Lower lobe of right lung (tissue), 2 donors: ENCODE data around the gene CRADD. TPM values are rescaled to one million over a fixed set of nuclear protein-coding genes. Genes with fewer than 3 reads are reported as not detected.
A peak's percentile ranks its signal among the peaks of the same experiment; 100 is the strongest.
"Not testable (repeated sequence)": the region's sequence is repeated elsewhere in the genome, so short reads cannot be mapped to it uniquely, and the experiment has no call there.

Source experiments
- ATAC-seq, 2 donors: fragments of 200-7000 bp; cut with Tn5 transposase; one replicate each; pipeline ENCODE4 v1.9.1; 2020 to 2022; ENCODE audit warnings: mild to moderate bottlenecking in 2 of 2, moderate library complexity in 2 of 2
- DNase-seq: peaks from one replicate; pipeline ENCODE4 v3.0.0-alpha.2; 2020
- H3K27ac ChIP-seq: fragments of 200-600 bp; one replicate; pipeline ENCODE4 v1.8.0; 2022
- H3K27me3 ChIP-seq: fragments of 200-600 bp; one replicate; pipeline ENCODE4 v1.8.0; 2022; ENCODE audit warnings: low read depth
- H3K36me3 ChIP-seq: fragments of 200-600 bp; one replicate; pipeline ENCODE4 v1.8.0; 2022; ENCODE audit warnings: mild to moderate bottlenecking
- H3K4me1 ChIP-seq: fragments of 200-600 bp; one replicate; pipeline ENCODE4 v1.8.0; 2022
- H3K4me3 ChIP-seq: fragments of 200-600 bp; one replicate; pipeline ENCODE4 v1.8.0; 2022; ENCODE audit warnings: mild to moderate bottlenecking
- H3K9me3 ChIP-seq: fragments of 200-600 bp; one replicate; pipeline ENCODE4 v1.8.0; 2022
- CTCF ChIP-seq: fragments of 200-600 bp; IDR thresholded peaks from one replicate; pipeline ENCODE4 v1.8.0; 2022; ENCODE audit warnings: antibody characterized with exemption, mild to moderate bottlenecking
- intact Hi-C: fragments of 100-400 bp; cut with DNase I; formaldehyde crosslinking; loops from one replicate; pipeline ENCODE4 v1.11.0; 2022
- total RNA-seq: library from RNA; stranded (reverse); fragmentation: NEBNext Ultra II Directional; extraction: Animal tissue kit (Norgen Biotek cat#: 25700); gene quantifications from one replicate; pipeline ENCODE4 v1.2.1, GENCODE V29; 2021
- donor health status: DM: no; HTN: yes; CAD: no; lungs with severe emphysema.

The CRADD gene
- total RNA-seq, 1 donor from 2014 or later, result 16.5 TPM

- Histone ChIP-seq H3K4me1 (no peaks in the 10 kb centered on the region), H3K27me3 (no peaks in the 10 kb centered on the region), H3K4me3 (no peak overlapping the region), H3K9me3 (no peaks in the 10 kb centered on the region), H3K36me3 (no peaks in the 10 kb centered on the region), H3K27ac (no peak overlapping the region)
- ATAC-seq (no peak), DNase-seq (no peak)
- intact Hi-C loops, result no loop called here
- no peak for TF ChIP-seq CTCF
Observed at GRCh38 chr12:93796729-93797128, 119.6 kb downstream of the CRADD start.

DNA sequence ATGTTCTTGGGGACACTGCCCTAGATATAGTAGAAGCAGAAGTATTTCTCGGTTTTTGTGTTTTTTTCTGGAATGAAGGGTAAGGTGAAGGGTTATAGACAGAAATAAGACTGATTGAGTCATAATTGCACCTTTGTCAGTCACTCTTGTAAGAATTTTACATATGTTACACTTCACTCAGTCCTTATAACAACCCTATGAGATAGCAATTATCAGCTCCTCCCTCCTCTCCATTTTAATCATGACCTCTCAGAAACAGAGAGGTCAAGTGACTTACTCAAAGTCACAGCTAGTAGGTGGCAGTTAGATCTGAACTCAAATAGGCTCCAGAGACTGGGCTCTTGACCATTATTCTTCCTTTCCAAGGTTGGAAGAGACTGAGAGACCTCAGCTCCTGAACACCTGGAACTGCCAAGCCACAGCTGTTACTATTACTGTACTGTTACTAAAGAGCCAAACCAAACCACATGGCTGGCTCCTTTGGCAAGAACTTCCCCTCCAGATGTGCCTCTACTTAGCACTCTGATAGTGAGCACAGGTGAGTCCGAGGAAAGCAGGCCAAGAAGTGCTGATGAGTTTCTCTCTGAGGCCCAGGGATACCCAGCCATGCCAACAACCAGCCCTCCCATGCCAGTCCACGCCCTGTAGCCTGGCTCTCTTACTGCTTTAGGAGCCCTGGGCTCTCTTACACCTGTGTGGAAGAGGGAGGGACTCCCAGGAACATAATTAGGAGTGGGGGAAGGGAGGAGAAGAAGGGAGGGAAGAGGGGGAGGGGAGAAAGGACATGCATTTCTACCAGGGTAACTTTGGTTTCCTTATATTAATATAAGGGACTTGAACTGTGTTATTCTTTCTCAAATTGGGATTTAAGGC lies 121.3 kb downstream of the CRADD start:
- no peaks in the 10 kb centered on the region for H3K27me3 ChIP-seq
- ATAC-seq (no peak), DNase-seq (no peak)
- peaks cover 12% of the 10 kb centered on the region for H3K4me1 ChIP-seq
- no peaks in the 10 kb centered on the region for H3K9me3 ChIP-seq
- no peak for TF ChIP-seq CTCF
- intact Hi-C loops, result no loop called here
- no peaks in the 10 kb centered on the region for H3K36me3 ChIP-seq
- no peak overlapping the region for H3K27ac ChIP-seq
- H3K4me3 ChIP-seq, result no peak overlapping the region

DNA sequence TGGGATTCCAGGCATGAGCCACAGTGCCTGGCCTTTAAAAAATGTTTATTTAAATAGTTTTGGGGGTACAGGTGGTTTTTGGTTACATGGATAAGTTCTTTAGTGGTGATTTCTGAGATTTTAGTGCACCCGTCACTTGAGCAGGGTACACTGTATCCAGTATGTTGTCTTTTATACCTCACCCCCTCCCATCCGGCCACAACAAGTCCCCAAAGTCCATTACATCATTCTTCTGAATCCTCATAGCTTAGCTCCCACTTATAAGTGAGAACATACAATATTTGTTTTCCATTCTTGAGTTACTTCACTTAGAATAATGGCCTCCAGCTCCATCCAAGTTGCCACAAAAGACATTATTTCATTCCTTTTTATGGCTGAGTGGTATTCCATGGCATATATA lies 124.5 kb downstream of the CRADD start:
- H3K36me3 ChIP-seq, H3K9me3 ChIP-seq, H3K27me3 ChIP-seq, H3K27ac ChIP-seq, DNase-seq, H3K4me3 ChIP-seq, intact Hi-C loops: not testable (repeated sequence)
- peaks cover 17% of the 10 kb centered on the region for H3K4me1 ChIP-seq
- peak in 1 of 2 donors; percentile 65 for ATAC-seq

DNA sequence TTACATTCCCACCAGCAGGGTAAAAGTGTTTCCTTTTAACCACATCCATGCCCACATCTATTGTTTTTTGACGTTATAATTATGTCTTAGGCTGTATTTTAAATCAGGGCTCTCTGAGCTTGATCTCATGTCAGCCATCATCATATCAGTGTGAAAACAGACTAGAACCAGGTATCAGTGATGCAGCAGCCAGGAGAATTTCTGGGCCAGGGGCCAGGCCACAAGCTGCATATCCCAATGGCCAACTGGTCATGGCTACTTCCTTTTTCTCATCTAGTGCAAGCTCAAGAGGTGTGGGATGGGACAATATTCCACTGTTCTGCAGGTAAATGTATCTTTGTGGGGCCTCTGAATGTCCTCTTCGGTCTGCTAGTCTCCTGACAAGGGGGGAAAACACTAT lies 125.1 kb downstream of the CRADD start:
- Histone ChIP-seq H3K4me3 (no peak overlapping the region), H3K36me3 (no peaks in the 10 kb centered on the region), H3K27me3 (no peaks in the 10 kb centered on the region), H3K9me3 (no peaks in the 10 kb centered on the region), H3K4me1 (peaks cover 17% of the 10 kb centered on the region), H3K27ac (no peak overlapping the region)
- no peak for TF ChIP-seq CTCF
- ATAC-seq, result no peak
- intact Hi-C loops, result no loop called here
- no peak for DNase-seq

- H3K4me3 ChIP-seq, result no peak overlapping the region
- intact Hi-C loops, result no loop called here
- TF ChIP-seq CTCF, result peak; percentile 20
- H3K27ac ChIP-seq, result peak overlapping the region; percentile 38
- no peaks in the 10 kb centered on the region for H3K36me3 ChIP-seq
- no peak for ATAC-seq
- no peaks in the 10 kb centered on the region for H3K27me3 ChIP-seq
- no peak for DNase-seq
- H3K9me3 ChIP-seq, result no peaks in the 10 kb centered on the region
- peaks cover 17% of the 10 kb centered on the region for H3K4me1 ChIP-seq
Observed at GRCh38 chr12:93802698-93803423, 125.7 kb downstream of the CRADD start.

DNA sequence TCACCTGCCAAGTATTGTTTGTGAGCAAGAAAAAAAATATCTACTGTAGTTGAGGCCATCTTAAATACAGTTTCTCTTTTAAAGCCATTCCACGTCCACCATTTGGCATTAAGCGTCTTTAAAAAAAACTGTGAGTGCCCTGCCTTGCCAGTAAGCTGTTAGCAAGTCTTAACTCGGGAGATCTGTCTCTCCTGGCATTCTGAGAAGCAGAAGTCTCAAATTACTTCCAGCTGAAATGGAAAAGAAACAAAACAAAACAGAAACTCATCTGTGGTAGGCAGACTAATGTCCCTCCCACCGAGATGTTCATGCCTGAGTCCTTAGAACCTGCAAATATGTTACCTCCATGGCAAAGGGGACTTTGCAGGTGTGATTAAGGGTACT lies 126.2 kb downstream of the CRADD start:
- Histone ChIP-seq H3K27ac (peak overlapping the region; percentile 38), H3K27me3 (no peaks in the 10 kb centered on the region), H3K9me3 (no peaks in the 10 kb centered on the region), H3K4me3 (no peak overlapping the region), H3K4me1 (peaks cover 17% of the 10 kb centered on the region), H3K36me3 (no peaks in the 10 kb centered on the region)
- intact Hi-C loops, result no loop called here
- no peak for DNase-seq
- peak in 1 of 2 donors; percentile 11 for ATAC-seq
- TF ChIP-seq CTCF, result no peak
